K562 (cell line): Measurements from ENCODE around the gene MRPS18B. TPM values are rescaled to one million over a fixed set of nuclear protein-coding genes. Genes with fewer than 3 reads are reported as not detected.

ENCODE experiments used
- ARID1B ChIP-seq: fragments of 450-650 bp; IDR thresholded peaks from 2 replicates; pipeline ENCODE4 v1.6.1; 2016; ENCODE audit warnings: antibody characterized with exemption, mild to moderate bottlenecking, inconsistent platforms
- BCL6 ChIP-seq: fragments of 250-450 bp; sonication (Bioruptor Pico); IDR thresholded peaks from 2 replicates; pipeline ENCODE4 v1.4.0; 2020
- BRCA1 ChIP-seq, 2 experiments: fragments of 450-650 bp in 1 of 2; sonication (generic) in 1 of 2; formaldehyde crosslinking in 1 of 2; IDR thresholded peaks; 2 replicates each; pipeline versions ENCODE4 v1.5.0 to v1.6.1; 2017 to 2020; ENCODE audit warnings: mild to moderate bottlenecking in 1 of 2, missing genetic modification reagents in 1 of 2
- BRF1 ChIP-seq: IDR thresholded peaks from 3 replicates; pipeline ENCODE4 v1.6.1; 2011; ENCODE audit warnings: borderline replicate concordance, mild to moderate bottlenecking; ENCODE audit not compliant: insufficient read length; ENCODE audit errors: extremely low read depth
- CREM ChIP-seq: IDR thresholded peaks from 2 replicates; pipeline ENCODE4 v1.6.1; 2014; ENCODE audit warnings: antibody characterized with exemption, low read depth
- ELF4 ChIP-seq: fragments of 450-650 bp; formaldehyde crosslinking; IDR thresholded peaks from 2 replicates; pipeline ENCODE4 v1.4.0; 2022; ENCODE audit warnings: missing genetic modification characterization
- FOXJ3 ChIP-seq: sonication (generic); formaldehyde crosslinking; IDR thresholded peaks from 2 replicates; pipeline ENCODE4 v1.4.0; 2020; ENCODE audit warnings: mild to moderate bottlenecking, missing genetic modification reagents
- GATAD2B ChIP-seq: fragments of 450-650 bp; IDR thresholded peaks from 2 replicates; pipeline ENCODE4 v1.6.1; 2017; ENCODE audit warnings: mild to moderate bottlenecking, borderline replicate concordance
- GTF2F1 ChIP-seq: IDR thresholded peaks from 2 replicates; pipeline ENCODE4 v1.6.1; 2011; ENCODE audit warnings: low read depth, low read length, improper control_type of control experiment
- MCM2 ChIP-seq: fragments of 450-650 bp; IDR thresholded peaks from 2 replicates; pipeline ENCODE4 v1.6.1; 2017; ENCODE audit warnings: low read depth, mild to moderate bottlenecking
- MXD1 ChIP-seq: fragments of 250-450 bp; sonication (Bioruptor Pico); IDR thresholded peaks from 2 replicates; pipeline ENCODE4 v1.8.0; 2021; ENCODE audit warnings: borderline replicate concordance, mild to moderate bottlenecking, moderate library complexity; ENCODE audit not compliant: poor library complexity, severe bottlenecking
- POU5F1 ChIP-seq: fragments of 150-350 bp; IDR thresholded peaks from 2 replicates; pipeline ENCODE4 v1.6.1; 2014; ENCODE audit warnings: borderline replicate concordance, low read length, low read depth, mild to moderate bottlenecking; ENCODE audit not compliant: partially characterized antibody
- SNAPC5 ChIP-seq: fragments of 250-450 bp; sonication (Bioruptor Pico); IDR thresholded peaks from 2 replicates; pipeline ENCODE4 v1.8.0; 2021; ENCODE audit warnings: moderate library complexity, mild to moderate bottlenecking, inconsistent platforms
- TAF15 ChIP-seq: fragments of 200-400 bp; formaldehyde crosslinking; IDR thresholded peaks from 2 replicates; pipeline ENCODE4 v1.6.1; 2017; ENCODE audit warnings: mild to moderate bottlenecking, low read depth, low read length, moderate library complexity
- TCF3 ChIP-seq: sonication (generic); formaldehyde crosslinking; IDR thresholded peaks from 2 replicates; pipeline ENCODE4 v1.4.0; 2020; ENCODE audit warnings: mild to moderate bottlenecking, missing genetic modification reagents
- THAP7 ChIP-seq: fragments of 250-450 bp; sonication (Bioruptor Pico); IDR thresholded peaks from 2 replicates; pipeline ENCODE4 v1.5.0; 2021
- ZBTB26 ChIP-seq: fragments of 450-650 bp; formaldehyde crosslinking; IDR thresholded peaks from 2 replicates; pipeline ENCODE4 v1.4.0; 2022; ENCODE audit warnings: missing genetic modification characterization
- ZBTB9 ChIP-seq: fragments of 450-650 bp; formaldehyde crosslinking; IDR thresholded peaks from 2 replicates; pipeline ENCODE4 v1.4.0; 2020; ENCODE audit warnings: mild to moderate bottlenecking, moderate library complexity
- ZNF197 ChIP-seq: fragments of 200-800 bp; sonication (Bioruptor generic); IDR thresholded peaks from 2 replicates; pipeline ENCODE4 v1.6.1; 2016; ENCODE audit warnings: low read depth, missing genetic modification characterization, missing compliant biosample characterization
- ZNF212 ChIP-seq: fragments of 450-650 bp; formaldehyde crosslinking; IDR thresholded peaks from 2 replicates; pipeline ENCODE4 v1.4.0; 2020; ENCODE audit warnings: mild to moderate bottlenecking
- ZNF232 ChIP-seq: sonication (generic); formaldehyde crosslinking; IDR thresholded peaks from 2 replicates; pipeline ENCODE4 v1.8.0; 2022; ENCODE audit warnings: mild to moderate bottlenecking, missing genetic modification reagents
- ZNF239 ChIP-seq: fragments of 250-450 bp; sonication (Bioruptor Pico); IDR thresholded peaks from 2 replicates; pipeline ENCODE4 v1.4.0; 2020; ENCODE audit warnings: mild to moderate bottlenecking
- ZNF436 ChIP-seq: fragments of 250-450, 450-650 bp; sonication (Bioruptor Pico); formaldehyde crosslinking; IDR thresholded peaks from 2 replicates; pipeline ENCODE4 v1.7.0; 2020; ENCODE audit warnings: mild to moderate bottlenecking
- ZNF57 ChIP-seq: fragments of 450-650 bp; formaldehyde crosslinking; IDR thresholded peaks from 2 replicates; pipeline ENCODE4 v1.4.0; 2020; ENCODE audit warnings: mild to moderate bottlenecking, moderate library complexity
- ZNF644 ChIP-seq: fragments of 200-800 bp; sonication (Bioruptor generic); IDR thresholded peaks from 2 replicates; pipeline ENCODE4 v1.6.1; 2016; ENCODE audit warnings: low read depth, missing genetic modification characterization, missing compliant biosample characterization
- ZNF75A ChIP-seq: fragments of 450-650 bp; formaldehyde crosslinking; IDR thresholded peaks from 2 replicates; pipeline ENCODE4 v1.4.0; 2020; ENCODE audit warnings: mild to moderate bottlenecking
- ZSCAN32 ChIP-seq: fragments of 450-650 bp; formaldehyde crosslinking; IDR thresholded peaks from 2 replicates; pipeline ENCODE4 v1.4.0; 2020; ENCODE audit warnings: mild to moderate bottlenecking, moderate library complexity
- polyA plus RNA-seq, 8 experiments: library from polyadenylated mRNA; depleted of rRNA in 4 of 8; stranded (reverse) in 5 of 8; unstranded in 3 of 8; fragments of >200 nt; fragmentation: Nextera tagmentation in 2 of 8; fragmentation: Illumina TruSeq in 1 of 8; extraction: Ambion mirVana in 2 of 8; extraction: Trizol in 1 of 8; gene quantifications; 2 replicates each; pipeline versions ENCODE4 v1.2.1 to v1.2.3, GENCODE V29; 2011 to 2014; ENCODE audit warnings: inconsistent platforms in 1 of 8, missing spikeins in 1 of 8
- total RNA-seq, 7 experiments: library from RNA; depleted of rRNA in 6 of 7; stranded (reverse); fragments of >200 nt in 6 of 7; fragmentation: Illumina TruSeq in 2 of 7; extraction: Trizol in 2 of 7; gene quantifications; 2 replicates each; pipeline versions ENCODE4 v1.2.1 to v1.2.3, GENCODE V29; 2011 to 2021; ENCODE audit warnings: low replicate concordance in 1 of 7

Gene MRPS18B
- total and polyA plus RNA-seq, 9 of the 15 experiments (the other 6 are each of a cell fraction or from before 2014, with no cell fraction given): 132 to 383 (median 178) TPM

GRCh38 chr6:30616811-30617564, 652 bp upstream of the MRPS18B start, which contains the start of gene PPP1R10 (continued):
- TF ChIP-seq ZBTB26 (peak; percentile 98), ZNF57 (CRISPR knock-in tag) (peak; percentile 90), BCL6 (CRISPR knock-in tag) (no peak), BRF1 (no peak), ZNF232 (CRISPR knock-in tag) (no peak), ZNF75A (no peak), BRCA1 (IDR thresholded peaks at IDR 0.05) (no peak), BRCA1 (CRISPR knock-in tag; IDR thresholded peaks at IDR 0.05) (no peak; the same call in 1 of the 2 replicates), POU5F1 (peak; percentile 16), GATAD2B (no peak), ZNF212 (CRISPR knock-in tag) (no peak; the same call in 1 of the 2 replicates), THAP7 (CRISPR knock-in tag) (peak; percentile 94), MCM2 (no peak), ZSCAN32 (CRISPR knock-in tag) (peak; percentile 87), ELF4 (CRISPR knock-in tag) (peak; percentile 91), ZNF436 (peak; percentile 75), ZNF197 (CRISPR knock-in tag) (no peak; the same call in 1 of the 2 replicates), FOXJ3 (CRISPR knock-in tag) (no peak), TCF3 (CRISPR knock-in tag) (peak; percentile 27), CREM (peak; percentile 98), SNAPC5 (no peak), ZNF644 (no peak), ZBTB9 (CRISPR knock-in tag) (peak; percentile 94), TAF15 (no peak), GTF2F1 (peak; percentile 99), MXD1 (CRISPR knock-in tag) (peak; percentile 70), ARID1B (peak; percentile 52; the same call in 1 of the 2 replicates), ZNF239 (CRISPR knock-in tag) (peak; percentile 60)
